HFFc6 (cell line): ENCODE data around the gene GRB10. TPM values are rescaled to one million over a fixed set of nuclear protein-coding genes. Genes with fewer than 3 reads are reported as not detected.
A peak's percentile ranks its signal among the peaks of the same experiment; 100 is the strongest.

Source experiments
- DNase-seq: peaks from one replicate; pipeline ENCODE4 v3.0.0-alpha.2; 2018
- H3K27ac Mint-ChIP-seq: 2 replicates; pipeline ENCODE4 v1.8.0; 2020; ENCODE audit warnings: mild to moderate bottlenecking, mixed read lengths
- H3K27me3 Mint-ChIP-seq: 2 replicates; pipeline ENCODE4 v1.8.0; 2021; ENCODE audit warnings: mild to moderate bottlenecking, moderate library complexity, mixed read lengths; ENCODE audit not compliant: insufficient read depth
- H3K36me3 Mint-ChIP-seq: 2 replicates; pipeline ENCODE4 v1.8.0; 2021; ENCODE audit warnings: low read depth, mixed read lengths
- H3K4me1 Mint-ChIP-seq: 2 replicates; pipeline ENCODE4 v1.8.0; 2020; ENCODE audit warnings: low read depth, mixed read lengths
- H3K4me3 Mint-ChIP-seq: 2 replicates; pipeline ENCODE4 v1.8.0; 2020; ENCODE audit warnings: mild to moderate bottlenecking, moderate library complexity, mixed read lengths
- H3K9me3 Mint-ChIP-seq: 2 replicates; pipeline ENCODE4 v1.8.0; 2020; ENCODE audit warnings: mild to moderate bottlenecking, mixed read lengths
- total RNA-seq, 6 experiments: library from RNA; stranded (reverse); fragmentation: NEBNext Ultra II Directional; extraction: Animal tissue kit (Norgen Biotek cat#: 25700); gene quantifications; 2 replicates in 1 of 6; 3 replicates in 5 of 6; pipeline ENCODE4 v1.2.3, GENCODE V29; 2021
- TF ChIP-seq, protein P1 (sequence below): fragments of 200-600 bp; sonication (generic); IDR thresholded peaks from 2 replicates; pipeline ENCODE4 v1.5.0; 2021; ENCODE audit warnings: antibody characterized with exemption, mild to moderate bottlenecking

Gene GRB10
- total RNA-seq, 6 experiments from 2014 or later, result 13.6 to 17.8 (median 14.8) TPM

DNA sequence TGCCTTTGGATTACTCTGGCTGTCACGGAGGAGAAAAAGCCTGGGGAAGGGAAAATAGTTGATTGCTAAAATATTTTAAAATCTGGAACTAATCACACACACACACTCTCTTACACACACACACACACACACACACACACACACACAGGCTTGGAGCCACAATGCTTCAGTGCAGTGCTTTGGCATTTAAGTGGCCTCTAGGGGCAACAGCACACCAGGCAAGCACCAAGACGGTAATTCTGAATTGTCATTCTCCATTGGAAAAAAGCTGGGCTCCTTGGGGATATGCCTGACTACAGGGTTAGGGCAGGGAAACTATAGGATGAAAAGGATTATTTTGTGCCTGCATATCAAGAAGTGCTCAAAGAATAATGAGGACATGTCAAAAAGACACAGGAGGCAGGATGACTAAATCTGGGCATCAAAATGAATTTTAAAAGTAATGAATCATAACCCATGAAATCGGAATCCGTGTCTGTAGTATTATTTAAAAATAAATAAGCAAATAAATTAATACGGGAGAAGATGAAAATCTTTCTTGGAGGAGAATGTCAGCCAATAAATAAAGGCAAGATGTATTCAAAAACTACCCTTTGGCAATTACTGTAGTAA is 187.1 kb downstream of the GRB10 start:
- DNase-seq, result peak; percentile 51
- Mint-ChIP-seq H3K9me3 (no peaks in the 10 kb centered on the region), H3K36me3 (peaks cover 17% of the 10 kb centered on the region), H3K27me3 (peaks cover 1% of the 10 kb centered on the region), H3K4me1 (no peaks in the 10 kb centered on the region), H3K27ac (no peak overlapping the region), H3K4me3 (no peak overlapping the region)
- TF ChIP-seq, protein P1, sequence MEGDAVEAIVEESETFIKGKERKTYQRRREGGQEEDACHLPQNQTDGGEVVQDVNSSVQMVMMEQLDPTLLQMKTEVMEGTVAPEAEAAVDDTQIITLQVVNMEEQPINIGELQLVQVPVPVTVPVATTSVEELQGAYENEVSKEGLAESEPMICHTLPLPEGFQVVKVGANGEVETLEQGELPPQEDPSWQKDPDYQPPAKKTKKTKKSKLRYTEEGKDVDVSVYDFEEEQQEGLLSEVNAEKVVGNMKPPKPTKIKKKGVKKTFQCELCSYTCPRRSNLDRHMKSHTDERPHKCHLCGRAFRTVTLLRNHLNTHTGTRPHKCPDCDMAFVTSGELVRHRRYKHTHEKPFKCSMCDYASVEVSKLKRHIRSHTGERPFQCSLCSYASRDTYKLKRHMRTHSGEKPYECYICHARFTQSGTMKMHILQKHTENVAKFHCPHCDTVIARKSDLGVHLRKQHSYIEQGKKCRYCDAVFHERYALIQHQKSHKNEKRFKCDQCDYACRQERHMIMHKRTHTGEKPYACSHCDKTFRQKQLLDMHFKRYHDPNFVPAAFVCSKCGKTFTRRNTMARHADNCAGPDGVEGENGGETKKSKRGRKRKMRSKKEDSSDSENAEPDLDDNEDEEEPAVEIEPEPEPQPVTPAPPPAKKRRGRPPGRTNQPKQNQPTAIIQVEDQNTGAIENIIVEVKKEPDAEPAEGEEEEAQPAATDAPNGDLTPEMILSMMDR, result peak; percentile 48; the same call in 1 of the 2 replicates

DNA sequence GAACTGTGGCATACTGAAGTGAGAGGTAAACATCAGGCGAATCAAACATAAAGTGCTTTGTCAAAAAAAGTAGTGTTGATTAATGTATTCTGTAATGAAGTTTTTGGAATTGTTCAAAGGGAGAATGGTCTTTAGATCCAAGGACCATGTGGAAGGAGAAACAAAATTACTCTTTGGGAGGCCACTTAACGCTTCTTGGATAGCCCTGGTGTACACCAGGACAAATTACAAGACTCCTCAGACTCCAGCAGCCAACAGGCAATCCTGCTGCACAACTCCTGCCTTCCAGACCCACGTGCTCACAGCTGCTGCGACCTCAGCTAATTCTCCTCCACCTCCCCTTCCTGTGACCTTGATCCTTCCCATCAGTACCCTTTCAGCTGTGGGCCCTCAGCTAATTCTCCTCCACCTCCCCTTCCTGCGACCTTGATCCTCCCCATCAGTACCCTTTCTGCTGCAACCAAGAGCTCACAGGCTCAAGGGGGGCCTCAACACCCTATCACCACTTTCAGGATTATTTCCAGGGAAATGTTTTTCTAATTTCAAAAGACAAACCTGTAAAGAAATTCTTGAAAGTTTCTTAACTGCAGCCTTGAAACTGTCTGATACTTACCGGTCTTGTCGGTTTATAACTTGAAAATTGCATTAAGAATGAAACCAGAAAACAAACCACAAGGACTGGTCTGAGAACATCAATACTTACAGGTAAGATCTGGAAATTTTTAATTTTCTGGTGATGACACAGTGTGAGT is 187.8 kb downstream of the GRB10 start:
- no peak for DNase-seq
- Mint-ChIP-seq H3K27ac (no peak overlapping the region), H3K4me1 (no peaks in the 10 kb centered on the region), H3K36me3 (peaks cover 17% of the 10 kb centered on the region), H3K4me3 (no peak overlapping the region), H3K9me3 (no peaks in the 10 kb centered on the region), H3K27me3 (peaks cover 1% of the 10 kb centered on the region)
- TF ChIP-seq, protein P1, result no peak

DNA sequence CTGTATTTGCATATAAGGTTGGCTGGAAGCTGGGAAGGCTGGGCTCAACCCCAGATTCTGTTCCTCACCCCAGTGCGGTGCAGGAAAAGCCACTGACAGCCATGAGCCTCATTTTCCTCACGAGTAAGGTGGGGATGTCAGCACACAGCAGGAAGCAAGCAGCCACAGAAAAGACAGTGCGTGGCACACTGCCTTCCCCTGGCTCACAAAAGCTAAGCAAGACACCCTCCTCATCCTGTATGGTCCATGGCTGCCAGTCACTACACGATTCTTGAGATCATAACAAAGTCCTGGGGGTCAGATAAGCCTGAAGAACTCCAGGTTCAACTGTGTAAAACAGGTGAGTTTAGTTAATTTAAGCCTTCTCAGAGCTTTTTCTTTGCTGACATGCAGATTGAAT is 188.6 kb downstream of the GRB10 start:
- no peaks in the 10 kb centered on the region for H3K4me1 Mint-ChIP-seq
- H3K36me3 Mint-ChIP-seq, result peaks cover 17% of the 10 kb centered on the region
- TF ChIP-seq, protein P1, result no peak
- H3K27ac Mint-ChIP-seq, result no peak overlapping the region
- peaks cover 5% of the 10 kb centered on the region for H3K27me3 Mint-ChIP-seq
- H3K4me3 Mint-ChIP-seq, result no peak overlapping the region
- no peaks in the 10 kb centered on the region for H3K9me3 Mint-ChIP-seq
- DNase-seq, result no peak

DNA sequence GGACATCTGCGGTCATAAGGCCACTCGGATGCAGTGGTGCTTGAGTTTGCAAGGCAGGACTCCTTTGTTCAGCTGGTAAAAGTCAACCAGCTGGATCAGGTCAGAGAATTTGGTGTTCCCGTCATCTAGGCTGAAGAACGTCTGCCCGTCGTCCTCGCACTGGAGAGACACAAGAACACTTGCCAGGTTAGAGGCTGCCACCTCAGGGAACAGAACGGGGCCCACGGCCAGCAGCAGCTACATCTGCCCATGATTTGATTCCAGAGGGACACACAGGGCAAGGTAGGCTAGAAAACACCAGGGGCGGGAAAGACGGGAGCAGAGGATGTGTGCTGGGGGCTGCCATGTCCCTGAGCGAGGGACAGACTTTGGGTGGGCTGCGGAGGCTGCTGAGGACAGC is 189.8 kb downstream of the GRB10 start:
- Mint-ChIP-seq H3K9me3 (no peaks in the 10 kb centered on the region), H3K27me3 (peaks cover 5% of the 10 kb centered on the region), H3K27ac (no peak overlapping the region), H3K4me1 (no peaks in the 10 kb centered on the region), H3K36me3 (peaks cover 17% of the 10 kb centered on the region), H3K4me3 (no peak overlapping the region)
- DNase-seq, result no peak
- TF ChIP-seq, protein P1, result no peak

DNA sequence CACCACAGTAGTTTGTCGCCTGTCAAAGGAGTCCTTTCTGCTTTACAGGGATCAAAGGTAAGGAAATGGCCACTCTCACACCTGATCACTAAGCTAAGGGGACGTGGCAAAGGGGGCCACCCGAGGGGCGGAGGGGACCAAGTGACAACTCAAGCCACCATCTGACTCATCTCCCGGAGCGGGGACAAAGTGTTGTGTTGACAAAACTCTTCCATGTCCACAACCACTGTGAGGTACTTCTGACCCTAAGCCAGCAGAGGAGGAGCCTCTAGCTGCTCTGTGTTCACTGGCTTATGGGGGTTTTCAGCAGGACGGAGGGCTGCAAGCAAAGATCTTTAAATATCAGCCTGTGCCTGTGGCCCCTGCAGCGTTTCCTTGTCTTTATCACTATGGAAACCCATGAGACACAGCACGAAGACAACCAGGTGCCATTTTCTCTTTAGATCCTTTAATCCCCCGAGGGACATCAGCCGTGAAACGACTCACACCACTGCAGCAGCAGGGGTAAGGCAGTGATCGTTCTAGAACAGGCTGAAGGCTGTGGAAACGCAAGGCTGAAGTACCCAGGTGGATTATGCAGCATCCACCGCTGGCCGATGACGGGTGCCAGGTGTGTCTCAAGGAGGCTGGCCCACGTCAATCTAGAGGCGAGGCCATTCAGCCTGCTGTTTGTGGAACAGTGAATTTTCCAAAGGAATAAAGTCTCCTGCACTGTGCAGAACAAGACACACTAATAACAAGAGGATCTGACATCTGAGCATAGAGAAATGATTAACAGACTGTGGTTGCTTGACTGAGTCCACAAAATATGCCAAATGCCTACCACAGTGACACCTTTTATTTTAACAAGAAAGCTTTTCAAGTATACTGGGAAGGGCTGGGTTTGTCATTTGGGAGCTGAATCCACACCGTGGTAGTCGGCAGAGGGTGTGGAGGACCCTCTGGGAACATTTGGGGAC is 190.9 kb downstream of the GRB10 start:
- Mint-ChIP-seq H3K4me3 (no peak overlapping the region), H3K4me1 (no peaks in the 10 kb centered on the region), H3K9me3 (no peaks in the 10 kb centered on the region), H3K27ac (no peak overlapping the region), H3K27me3 (peaks cover 5% of the 10 kb centered on the region), H3K36me3 (peaks cover 17% of the 10 kb centered on the region)
- TF ChIP-seq, protein P1, result no peak
- no peak for DNase-seq
